HT1080 (cell line): ENCODE results near the gene AXL. TPM values are rescaled to one million over a fixed set of nuclear protein-coding genes. Genes with fewer than 3 reads are reported as not detected.

ENCODE experiments used
- DNase-seq: peaks from one replicate; pipeline ENCODE4 v3.0.0-alpha.2; 2015; ENCODE audit warnings: low read depth
- small RNA-seq: library from RNA; depleted of rRNA; stranded (forward); fragments of <200 nt; gene quantifications from one replicate; pipeline ENCODE3, GENCODE V24; 2014
- total RNA-seq: library from RNA; depleted of rRNA; stranded (reverse); fragments of >200 nt; shearing (Covaris generic); gene quantifications from 2 replicates; pipeline ENCODE4 v1.2.3, GENCODE V29; 2014; rRNA removed

The AXL gene
- total RNA-seq, 1 experiment from 2014 or later = 754 TPM

- no peak for DNase-seq
Observed at GRCh38 chr19:41307090-41307875, 88.3 kb downstream of the AXL start.

GRCh38 chr19:41307954-41308449, 89.0 kb downstream of the AXL start:
- no peak for DNase-seq

- peak; percentile 79 for DNase-seq
Observed at GRCh38 chr19:41308450-41309179, 89.6 kb downstream of the AXL start.

GRCh38 chr19:41309180-41310032, 90.4 kb downstream of the AXL start:
- DNase-seq = no peak

- peak; percentile 78 for DNase-seq
Observed at GRCh38 chr19:41310033-41310831, 91.2 kb downstream of the AXL start, which contains the start of gene CCDC97. Gene CCDC97 (plus strand): TSS chr19:41310172. CDS start chr19:41310311, 139 bp downstream.

GRCh38 chr19:41311072-41311471, 92.0 kb downstream of the AXL start:
- no peak for DNase-seq

Small RNAs within 50 kb of the gene (small RNA-seq; reads per million reads assigned to genes)
- gene RN7SL34P = not detected

Other genes starting within 250 kb of the AXL start
- not detected in 2 replicates for gene CYP2B6, start 227.9 kb upstream of the AXL start, total RNA-seq
- not detected in 2 replicates for gene CYP2A13, start 130.8 kb upstream of the AXL start, total RNA-seq
- not detected in 2 replicates for gene CYP2F1, start 104.8 kb upstream of the AXL start, total RNA-seq
- gene CYP2S1, start 26.0 kb upstream of the AXL start, total RNA-seq = 1.4 and 1.7 TPM in 2 replicates
- gene HNRNPUL1, start 45.1 kb downstream of the AXL start, total RNA-seq = 160 and 187 TPM in 2 replicates
- gene CCDC97, start 90.9 kb downstream of the AXL start, total RNA-seq = 10.0 and 14.3 TPM in 2 replicates
- 17.4 and 59.9 TPM in 2 replicates for gene TGFB1, start 134.7 kb downstream of the AXL start, total RNA-seq
- gene B9D2, start 144.9 kb downstream of the AXL start, total RNA-seq = 6.1 and 9.4 TPM in 2 replicates
- 1.2 and 5.3 TPM in 2 replicates for gene TMEM91, start 157.3 kb downstream of the AXL start, total RNA-seq
- gene EXOSC5, start 178.1 kb downstream of the AXL start, total RNA-seq = 64.9 and 72.5 TPM in 2 replicates
- 22.7 and 24.2 TPM in 2 replicates for gene BCKDHA, start 178.6 kb downstream of the AXL start, total RNA-seq
- not detected in 2 replicates for gene B3GNT8, start 208.2 kb downstream of the AXL start, total RNA-seq
- gene DMAC2, start 220.7 kb downstream of the AXL start, total RNA-seq = 47.1 and 58.0 TPM in 2 replicates
- gene ERICH4, start 223.9 kb downstream of the AXL start, total RNA-seq = not detected in 2 replicates